Measurements from ENCODE around the gene PRSS27. TPM values are rescaled to one million over a fixed set of nuclear protein-coding genes. Genes with fewer than 3 reads are reported as not detected.

Gene PRSS27
- total and polyA plus RNA-seq, 2 of the 8 experiments (the other 6 are each of a cell fraction or from before 2014, with no cell fraction given) = 1.3 to 7.5 TPM

- TF ChIP-seq TEAD4 (IDR thresholded peaks at IDR 0.05; ENCODE audit: low read depth, low read length) (no peak), POLR2AphosphoS5 (IDR thresholded peaks at IDR 0.05; ENCODE audit: low read depth, low read length) (no peak), SP2 (IDR thresholded peaks at IDR 0.05; ENCODE audit: low read length) (no peak), TAF1 (IDR thresholded peaks at IDR 0.05; ENCODE audit: low read depth, low read length) (peak; percentile 93; the same call in 1 of the 2 replicates)
Measured at GRCh38 chr16:2751577-2752034, 31.6 kb upstream of the PRSS27 start (continued).
